Kidney (tissue), 14 donors: Measurements from ENCODE around the gene SHC4. TPM values are rescaled to one million over a fixed set of nuclear protein-coding genes. Genes with fewer than 3 reads are reported as not detected.

Experiments used
- DNase-seq, 5 donors: peaks; one replicate each; pipeline ENCODE4 v3.0.0-alpha.2; 2013 to 2020
- FAIRE-seq: peaks from 2 replicates; lab custom pipeline; 2012; peaks lifted over from hg19 to GRCh38; lab: Jason Lieb, UNC
- H3K27ac ChIP-seq, 2 donors: one replicate each; pipeline ENCODE4 v1.7.0; 2013; ENCODE audit warnings: low read depth in 2 of 2, low read length in 2 of 2, inconsistent platforms in 1 of 2
- H3K27me3 ChIP-seq: one replicate; pipeline ENCODE4 v1.7.1; 2013; ENCODE audit warnings: low read length, inconsistent platforms; ENCODE audit not compliant: control insufficient read depth, insufficient read depth
- H3K36me3 ChIP-seq, 3 donors: one replicate each; pipeline versions ENCODE4 v1.7.0 to v1.7.1; 2013; ENCODE audit warnings: low read length in 3 of 3, control low read depth in 1 of 3, inconsistent platforms in 1 of 3; ENCODE audit not compliant: insufficient read depth in 3 of 3, control insufficient read depth in 2 of 3
- H3K4me1 ChIP-seq, 3 donors: one replicate each; pipeline versions ENCODE4 v1.7.0 to v1.7.1; 2013; ENCODE audit warnings: low read length in 3 of 3, inconsistent platforms in 1 of 3, low read depth in 1 of 3; ENCODE audit not compliant: control insufficient read depth in 2 of 3, insufficient read depth in 2 of 3
- H3K4me3 ChIP-seq, 3 donors: one replicate each; pipeline versions ENCODE4 v1.7.0 to v1.8.1; 2013; ENCODE audit warnings: low read length in 3 of 3, control low read depth in 1 of 3, inconsistent platforms in 1 of 3
- H3K9ac ChIP-seq, 3 donors: one replicate each; pipeline versions ENCODE4 v1.7.0 to v1.7.1; 2013; ENCODE audit warnings: low read length in 3 of 3, control low read depth in 1 of 3, inconsistent platforms in 1 of 3
- H3K9me3 ChIP-seq, 3 donors: one replicate each; pipeline versions ENCODE4 v1.7.0 to v1.7.1; 2013; ENCODE audit warnings: low read length in 3 of 3, control low read depth in 1 of 3, inconsistent platforms in 1 of 3; ENCODE audit not compliant: control insufficient read depth in 2 of 3, insufficient read depth in 1 of 3
- CTCF ChIP-seq: IDR thresholded peaks from 3 replicates; pipeline ENCODE4 v1.5.1; 2012; ENCODE audit warnings: mild to moderate bottlenecking, moderate library complexity, borderline replicate concordance; ENCODE audit not compliant: insufficient read depth; ENCODE audit errors: extremely low read depth
- intact Hi-C: fragments of 100-400 bp; cut with DNase I; formaldehyde crosslinking; loops from one replicate; pipeline ENCODE4 v1.11.1; 2022
- polyA plus RNA-seq: library from polyadenylated mRNA; stranded (reverse); fragments of 350-450 nt; fragmentation: Illumina TruSeq; extraction: RNeasy Lipid Tissue Mini Kit (QIAGEN cat#74804); gene quantifications from one replicate; pipeline ENCODE4 v1.2.3, GENCODE V29; 2014; ENCODE audit warnings: low read depth, low replicate concordance; ENCODE audit not compliant: insufficient read depth
- total RNA-seq: library from RNA; stranded (reverse); fragmentation: NEBNext Ultra II Directional; extraction: Animal tissue kit (Norgen Biotek cat#: 25700); gene quantifications from one replicate; pipeline ENCODE4 v1.2.1, GENCODE V29; 2021
- donor health status: control.
- donor health status: control.
- donor health status: control.
- donor health status: control.
- donor health status: control.
- donor health status: DM: yes; HTN: yes; CAD: no.
- donor health status: Normal renal cell carcinoma (clear cell type).

The SHC4 gene
- total and polyA plus RNA-seq, 2 donors from 2014 or later: 0.47 to 0.50 TPM

GRCh38 chr15:48887144-48887543 lies 76.6 kb downstream of the SHC4 start:
- Histone ChIP-seq H3K4me1 (no peaks in the 10 kb centered on the region), H3K9ac (no peak overlapping the region), H3K4me3 (no peak overlapping the region), H3K36me3 (no peaks in the 10 kb centered on the region), H3K27me3 (no peaks in the 10 kb centered on the region), H3K9me3 (no peaks in the 10 kb centered on the region), H3K27ac (no peak overlapping the region)
- intact Hi-C loops: no loop called here
- DNase-seq: no peak
- no peak for TF ChIP-seq CTCF
- FAIRE-seq: no peak

GRCh38 chr15:48883699-48884098 lies 80.0 kb downstream of the SHC4 start:
- intact Hi-C loops: no loop called here
- Histone ChIP-seq H3K9me3 (no peaks in the 10 kb centered on the region), H3K27ac (no peak overlapping the region), H3K36me3 (no peaks in the 10 kb centered on the region), H3K9ac (no peak overlapping the region), H3K27me3 (no peaks in the 10 kb centered on the region), H3K4me3 (no peak overlapping the region), H3K4me1 (peaks cover 0 to 15% (median 3%) of the 10 kb centered on the region in 3 donors)
- no peak for TF ChIP-seq CTCF
- DNase-seq (no peak), FAIRE-seq (no peak)

GRCh38 chr15:48880070-48880634 lies 83.6 kb downstream of the SHC4 start:
- H3K4me1 ChIP-seq: peaks cover 0 to 17% (median 6%) of the 10 kb centered on the region in 3 donors
- no peak overlapping the region for H3K4me3 ChIP-seq
- H3K27me3 ChIP-seq: no peaks in the 10 kb centered on the region
- H3K9ac ChIP-seq: no peak overlapping the region
- no peaks in the 10 kb centered on the region for H3K9me3 ChIP-seq
- FAIRE-seq: no peak
- H3K36me3 ChIP-seq: no peaks in the 10 kb centered on the region
- no peak for TF ChIP-seq CTCF
- H3K27ac ChIP-seq: no peak overlapping the region
- intact Hi-C loops: no loop called here
- DNase-seq: no peak
